HG02571 (cell line): ENCODE data around the gene SCAI.
"Not testable (repeated sequence)": the region's sequence is repeated elsewhere in the genome, so short reads cannot be mapped to it uniquely, and the experiment has no call there.

ENCODE experiments used
- ATAC-seq: cut with Tn5 transposase; IDR thresholded peaks from one replicate; pipeline ENCODE4 v1.9.1; 2021; ENCODE audit warnings: mild to moderate bottlenecking, moderate library complexity; ENCODE audit not compliant: unreplicated experiment

Gene SCAI

GRCh38 chr9:125106285-125106893 is 36.9 kb downstream of the SCAI start:
- ATAC-seq: no peak

- no peak for ATAC-seq
Measured at GRCh38 chr9:125103770-125104460, 39.4 kb downstream of the SCAI start.

- no peak for ATAC-seq
Measured at GRCh38 chr9:125103021-125103420, 40.3 kb downstream of the SCAI start.

GRCh38 chr9:125100822-125101221 is 42.5 kb downstream of the SCAI start:
- ATAC-seq: no peak

- ATAC-seq: no peak
Measured at GRCh38 chr9:125099816-125100215, 43.5 kb downstream of the SCAI start.

GRCh38 chr9:125095821-125096443 is 47.4 kb downstream of the SCAI start:
- no peak for ATAC-seq

GRCh38 chr9:125091121-125091520 is 52.2 kb downstream of the SCAI start:
- no peak for ATAC-seq

- no peak for ATAC-seq
Measured at GRCh38 chr9:125089331-125089730, 54.0 kb downstream of the SCAI start.

GRCh38 chr9:125088752-125089151 is 54.6 kb downstream of the SCAI start:
- no peak for ATAC-seq

- no peak for ATAC-seq
Measured at GRCh38 chr9:125085703-125086477, 57.4 kb downstream of the SCAI start.

GRCh38 chr9:125082197-125082596 is 61.1 kb downstream of the SCAI start:
- not testable (repeated sequence) for ATAC-seq

GRCh38 chr9:125080797-125081196 is 62.5 kb downstream of the SCAI start:
- not testable (repeated sequence) for ATAC-seq

- ATAC-seq: no peak
Measured at GRCh38 chr9:125079931-125080330, 63.4 kb downstream of the SCAI start.

- ATAC-seq: no peak
Measured at GRCh38 chr9:125075997-125076396, 67.3 kb downstream of the SCAI start.

- no peak for ATAC-seq
Measured at GRCh38 chr9:125074976-125075375, 68.4 kb downstream of the SCAI start.

GRCh38 chr9:125066839-125067619 is 76.3 kb downstream of the SCAI start:
- no peak for ATAC-seq

GRCh38 chr9:125061391-125061790 is 81.9 kb downstream of the SCAI start:
- no peak for ATAC-seq

GRCh38 chr9:125049212-125050049 is 93.9 kb downstream of the SCAI start:
- ATAC-seq: no peak

- ATAC-seq: no peak
Measured at GRCh38 chr9:125043631-125044030, 99.7 kb downstream of the SCAI start.

GRCh38 chr9:125043148-125043547 is 100.2 kb downstream of the SCAI start:
- ATAC-seq: no peak
